Heart right ventricle (tissue), 16 donors: ENCODE measurements around the gene HDAC8. TPM values are rescaled to one million over a fixed set of nuclear protein-coding genes. Genes with fewer than 3 reads are reported as not detected.

ENCODE experiments used
- ATAC-seq, 8 donors: fragments of 200-7000 bp; cut with Tn5 transposase; one replicate each; pipeline ENCODE4 v1.9.1; 2020; ENCODE audit warnings: mild to moderate bottlenecking in 8 of 8, moderate library complexity in 8 of 8, moderate number of reproducible peaks in 1 of 8
- DNase-seq, 2 donors: peaks; one replicate each; pipeline ENCODE4 v3.0.0-alpha.2; 2020
- H3K27ac ChIP-seq, 10 donors: fragments of 200-600 bp; sonication (generic) in 2 of 10; one replicate each; pipeline versions ENCODE4 v1.5.0 to v1.8.0; 2020 to 2022; ENCODE audit warnings: mild to moderate bottlenecking in 3 of 10
- H3K27me3 ChIP-seq, 7 donors: fragments of 200-600 bp; one replicate each; pipeline ENCODE4 v1.8.0; 2021 to 2022; ENCODE audit warnings: mild to moderate bottlenecking in 2 of 7
- H3K36me3 ChIP-seq, 9 donors: fragments of 200-600 bp; sonication (generic) in 1 of 9; one replicate each; pipeline versions ENCODE4 v1.5.0 to v1.8.0; 2020 to 2022; ENCODE audit warnings: mild to moderate bottlenecking in 2 of 9
- H3K4me1 ChIP-seq, 9 donors: fragments of 200-600 bp; sonication (generic) in 1 of 9; one replicate each; pipeline versions ENCODE4 v1.5.0 to v1.8.0; 2020 to 2022; ENCODE audit warnings: mild to moderate bottlenecking in 4 of 9
- H3K4me3 ChIP-seq, 10 donors: fragments of 200-600 bp; sonication (generic) in 2 of 10; one replicate each; pipeline versions ENCODE4 v1.5.0 to v1.8.0; 2020 to 2022; ENCODE audit warnings: mild to moderate bottlenecking in 7 of 10, moderate library complexity in 2 of 10
- H3K9me3 ChIP-seq, 11 donors: fragments of 200-600 bp in 10 of 11; sonication (generic) in 2 of 11; one replicate each; pipeline versions ENCODE4 v1.5.0 to v1.8.0; 2013 to 2022; ENCODE audit warnings: mild to moderate bottlenecking in 2 of 11, control low read depth in 1 of 11, moderate library complexity in 1 of 11
- CTCF ChIP-seq, 9 donors: fragments of 200-600 bp; sonication (generic) in 2 of 9; IDR thresholded peaks; one replicate each; pipeline versions ENCODE4 v1.5.0 to v1.8.0; 2021 to 2022; ENCODE audit warnings: antibody characterized with exemption in 9 of 9, mild to moderate bottlenecking in 5 of 9, moderate library complexity in 1 of 9
- WGBS, 2 donors: extraction: QIAGEN DNeasy Blood & Tissue Kit; methylation state at CpG; one replicate each; pipeline ENCODE4 v1.1.7; 2013; ENCODE audit warnings: inconsistent platforms in 1 of 2; 5-methylcytosine and 5-hydroxymethylcytosine counted together
- intact Hi-C, 10 donors: fragments of 100-400 bp; cut with DNase I; formaldehyde crosslinking; loops; one replicate each; pipeline versions ENCODE4 v1.11.1 to v1.14.2; 2022
- polyA plus RNA-seq, 2 donors: library from polyadenylated mRNA; stranded (reverse); fragments of 200-250 nt; gene quantifications; one replicate each; pipeline ENCODE4 v1.2.3, GENCODE V29; 2013
- total RNA-seq, 10 donors: library from RNA; stranded (reverse); fragmentation: NEBNext Ultra II Directional in 3 of 10; extraction: Animal tissue kit (Norgen Biotek cat#: 25700) in 3 of 10; gene quantifications; one replicate each; pipeline versions ENCODE4 v1.2.1 to v1.2.4, GENCODE V29; 2021 to 2023
- donor health status: Arrhythmogenic right ventricular cardiomyopathy.
- donor health status: ischemic (EF 13 %, LVEDD 7.1; RV severe dilation, severe dysfunction).
- donor health status: healthy with polysubstance abuse.
- donor health status: DM: no; HTN: yes; CAD: no.
- donor health status: DM: no; HTN: no; CAD: no.
- donor health status: ischemic (EF 25% LVEDD 6.9; RV normal size, moderate dysfunction).
- donor health status: ischemic (EF 25% LVEDD 5.7; RV mildly dilated, moderate dysfunction).
- donor health status: healthy.
- donor health status: DM: yes; HTN: yes; CAD: no.
- donor health status: Ischemic cardiomyopathy.
- donor health status: ischemic (EF 35%, LVEDD 5.7; RV mildly dilated, moderate dysfunction).
- donor health status: nonischemic (EF 11% LVEDD 7.7; RV severe dilation, severe dysfunction).
- donor health status: DM: yes; HTN: yes; CAD: no.
- donor health status: PGD.
- donor health status: ischemic (EF 29% LVEDD 5.4; RV normal size, mild dysfunction).
- donor health status: nonischemic (EF 23%, LVEDD 6.1; RV moderate dilation, normal function).

Gene HDAC8
- total and polyA plus RNA-seq, 12 donors = 15.9 to 48.1 (median 19.5) TPM

GRCh38 chrX:72368796-72369195, 203.8 kb downstream of the HDAC8 start:
- Histone ChIP-seq H3K4me3 (no peak overlapping the region), H3K27me3 (peaks cover 0 to 33% (median 0%) of the 10 kb centered on the region in 7 donors), H3K9me3 (no peaks in the 10 kb centered on the region), H3K36me3 (no peaks in the 10 kb centered on the region), H3K4me1 (no peaks in the 10 kb centered on the region), H3K27ac (no peak overlapping the region)
- DNase-seq (peak in 1 of 2 donors; percentile 13), ATAC-seq (peak in 4 of 8 donors; percentile 49 to 84 (median 78))
- TF ChIP-seq CTCF (IDR thresholded peaks at IDR 0.05) = no peak
- WGBS, 2 donors = 47 to 51% methylated on average over 8 of the region's 8 CpGs
- intact Hi-C loops = loop anchor here in 1 of 10 donors (10.0 kb wide), 1 partner anchor 54 kb away; no protein-coding TSS in a partner anchor

GRCh38 chrX:72367516-72367915, 205.1 kb downstream of the HDAC8 start:
- H3K27me3 ChIP-seq = peaks cover 0 to 35% (median 0%) of the 10 kb centered on the region in 7 donors
- no peak for DNase-seq
- no peak for ATAC-seq
- WGBS, 2 donors = 96 to 100% methylated on average over 1 of the region's 1 CpG
- no peak for TF ChIP-seq CTCF (IDR thresholded peaks at IDR 0.05)
- no peak overlapping the region for H3K4me3 ChIP-seq
- intact Hi-C loops = loop anchor here in 1 of 10 donors (10.0 kb wide), 1 partner anchor 53 kb away; no protein-coding TSS in a partner anchor
- H3K4me1 ChIP-seq = no peaks in the 10 kb centered on the region
- H3K9me3 ChIP-seq = no peaks in the 10 kb centered on the region
- H3K27ac ChIP-seq = no peak overlapping the region
- no peaks in the 10 kb centered on the region for H3K36me3 ChIP-seq

GRCh38 chrX:72366701-72367454, 205.8 kb downstream of the HDAC8 start:
- intact Hi-C loops = loop anchor here in 1 of 10 donors (10.0 kb wide), 1 partner anchor 52 kb away; no protein-coding TSS in a partner anchor
- H3K4me3 ChIP-seq = no peak overlapping the region
- no peaks in the 10 kb centered on the region for H3K9me3 ChIP-seq
- no peak overlapping the region for H3K27ac ChIP-seq
- H3K4me1 ChIP-seq = no peaks in the 10 kb centered on the region
- DNase-seq = no peak
- H3K27me3 ChIP-seq = peaks cover 0 to 39% (median 0%) of the 10 kb centered on the region in 7 donors
- H3K36me3 ChIP-seq = no peaks in the 10 kb centered on the region
- ATAC-seq = peak in 1 of 8 donors; percentile 45
- 91 to 96% methylated on average over 10 of the region's 10 CpGs for WGBS, 2 donors
- TF ChIP-seq CTCF (IDR thresholded peaks at IDR 0.05) = no peak

- peaks cover 0 to 37% (median 0%) of the 10 kb centered on the region in 7 donors for H3K27me3 ChIP-seq
- intact Hi-C loops = loop anchor here in 1 of 10 donors (10.0 kb wide), 1 partner anchor 51 kb away; no protein-coding TSS in a partner anchor
- TF ChIP-seq CTCF (IDR thresholded peaks at IDR 0.05) = no peak
- H3K9me3 ChIP-seq = no peaks in the 10 kb centered on the region
- ATAC-seq = no peak
- H3K4me3 ChIP-seq = no peak overlapping the region
- no peak overlapping the region for H3K27ac ChIP-seq
- no peaks in the 10 kb centered on the region for H3K36me3 ChIP-seq
- no peak for DNase-seq
- WGBS, 2 donors = 81 to 83% methylated on average over 4 of the region's 4 CpGs
- no peaks in the 10 kb centered on the region for H3K4me1 ChIP-seq
Measured at GRCh38 chrX:72366178-72366577, 206.5 kb downstream of the HDAC8 start.
